GM12878 (cell line): Measurements from ENCODE around the gene PLS1. TPM values are rescaled to one million over a fixed set of nuclear protein-coding genes. Genes with fewer than 3 reads are reported as not detected.

Experiments
- ATAC-seq: fragments of 200-7000 bp; cut with Tn5 transposase; 3 replicates; pipeline ENCODE4 v1.9.1; 2020; ENCODE audit warnings: mild to moderate bottlenecking, moderate library complexity
- BruUV-seq: library from RNA; stranded (reverse); fragments of 400-500 nt; replicated peaks from 2 replicates; lab custom pipeline; 2021; lab: Mats Ljungman, UMichigan
- CTCF ChIA-PET: fragments of 300-600 bp; sonication (Branson Sonifier 250); formaldehyde crosslinking; extraction: SDS; loops from one replicate; lab custom pipeline; 2021; ENCODE audit warnings: inconsistent platforms; lab: Yijun Ruan, JAX
- POLR2A ChIA-PET: fragments of 350-600 bp; formaldehyde crosslinking; extraction: SDS; loops from one replicate; lab custom pipeline; 2021; ENCODE audit warnings: inconsistent platforms; lab: Charles Lee
- RAD21 ChIA-PET: fragments of 300-600 bp; sonication (Branson Sonifier 250); formaldehyde crosslinking; loops from one replicate; lab custom pipeline; 2023; ENCODE audit warnings: antibody characterized with exemption; ENCODE audit not compliant: unreplicated experiment; lab: Charles Lee
- SMC1A ChIA-PET: fragments of 300-600 bp; sonication (Branson Sonifier 250); formaldehyde crosslinking; loops from one replicate; lab custom pipeline; 2023; ENCODE audit not compliant: unreplicated experiment, uncharacterized antibody; lab: Charles Lee
- DNase-seq: peaks from one replicate; pipeline ENCODE4 v3.0.0-alpha.2; 2011; ENCODE audit warnings: low read depth, low spot score
- FAIRE-seq: peaks from 3 replicates; lab custom pipeline; 2011; peaks lifted over from hg19 to GRCh38; lab: Jason Lieb, UNC
- H2AFZ ChIP-seq: 2 replicates; pipeline ENCODE4 v1.6.0; 2011; ENCODE audit warnings: low read depth, low read length, control low read depth; ENCODE audit not compliant: control insufficient read depth
- H3K27ac ChIP-seq: 2 replicates; pipeline ENCODE4 v1.5.1; 2011; ENCODE audit warnings: control low read depth; ENCODE audit not compliant: control insufficient read depth, insufficient read depth
- H3K27me3 ChIP-seq, 2 experiments: replicated peaks in 1 of 2; 2 replicates each; pipeline versions ENCODE4 v1.6.0 to v1.6.1; 2011; ENCODE audit warnings: low read length in 1 of 2; ENCODE audit not compliant: control insufficient read depth in 2 of 2, insufficient read depth in 2 of 2
- H3K36me3 ChIP-seq, 2 experiments: 2 replicates each; pipeline ENCODE4 v1.5.1; 2011; ENCODE audit warnings: low read length in 1 of 2; ENCODE audit not compliant: control insufficient read depth in 2 of 2, insufficient read depth in 2 of 2
- H3K4me1 ChIP-seq: 2 replicates; pipeline ENCODE4 v1.6.1; 2011; ENCODE audit warnings: mild to moderate bottlenecking, low read length, moderate library complexity, mixed read lengths; ENCODE audit not compliant: control insufficient read depth, insufficient read depth
- H3K4me2 ChIP-seq: 2 replicates; pipeline ENCODE4 v1.6.0; 2011; ENCODE audit warnings: control low read depth; ENCODE audit not compliant: control insufficient read depth, insufficient read depth
- H3K4me3 ChIP-seq: fragments of 200-600 bp; sonication (generic); 2 replicates; pipeline ENCODE4 v1.5.1; 2016
- H3K79me2 ChIP-seq: 2 replicates; pipeline ENCODE4 v1.6.0; 2011; ENCODE audit warnings: low read length; ENCODE audit not compliant: control insufficient read depth, insufficient read depth
- H3K9ac ChIP-seq: 2 replicates; pipeline ENCODE4 v1.8.0; 2011; ENCODE audit warnings: low read length, control low read depth, mixed read lengths; ENCODE audit not compliant: control insufficient read depth, insufficient read depth
- H3K9me3 ChIP-seq: replicated peaks from 3 replicates; pipeline ENCODE4 v1.5.1; 2011; ENCODE audit warnings: mild to moderate bottlenecking, low read length; ENCODE audit not compliant: control insufficient read depth, insufficient read depth
- H4K20me1 ChIP-seq: 2 replicates; pipeline ENCODE4 v1.6.0; 2011; ENCODE audit not compliant: control insufficient read depth, insufficient read depth
- CREB1 ChIP-seq: IDR thresholded peaks from 2 replicates; pipeline ENCODE4 v1.6.1; 2012; ENCODE audit warnings: low read depth, mild to moderate bottlenecking, inconsistent platforms
- FOXM1 ChIP-seq: IDR thresholded peaks from 2 replicates; pipeline ENCODE4 v1.6.1; 2012; ENCODE audit warnings: low read depth, mild to moderate bottlenecking, inconsistent platforms, low read length, moderate library complexity
- GABPA ChIP-seq: IDR thresholded peaks from 2 replicates; pipeline ENCODE4 v1.6.1; 2014; ENCODE audit warnings: antibody characterized with exemption, low read depth, mild to moderate bottlenecking, inconsistent platforms
- IKZF1 ChIP-seq: fragments of 450-650 bp; conservative IDR thresholded peaks from 2 replicates; pipeline ENCODE4 v1.6.1; 2017; ENCODE audit warnings: antibody characterized with exemption, mild to moderate bottlenecking
- NR2C2 ChIP-seq: IDR thresholded peaks from 2 replicates; pipeline ENCODE4 v1.6.1; 2011; ENCODE audit warnings: borderline replicate concordance, low read depth; ENCODE audit not compliant: control insufficient read depth, insufficient read length
- PKNOX1 ChIP-seq: fragments of 450-650 bp; IDR thresholded peaks from 2 replicates; pipeline ENCODE4 v1.6.1; 2016; ENCODE audit warnings: mild to moderate bottlenecking
- RBBP5 ChIP-seq: fragments of 200-600 bp; sonication (generic); conservative IDR thresholded peaks from 2 replicates; pipeline ENCODE4 v1.6.1; 2016
- REST ChIP-seq: IDR thresholded peaks from 2 replicates; pipeline ENCODE4 v1.6.1; 2012; ENCODE audit warnings: mild to moderate bottlenecking, low read depth, low read length
- SUZ12 ChIP-seq: fragments of 200-600 bp; sonication (generic); IDR thresholded peaks from one replicate; pipeline ENCODE4 v1.6.1; 2018; ENCODE audit warnings: antibody characterized with exemption, mild to moderate bottlenecking; ENCODE audit not compliant: unreplicated experiment
- WGBS: methylation state at CpG from one replicate; pipeline ENCODE4 v1.1.6; 2016; ENCODE audit warnings: low lambda C conversion rate; ENCODE audit not compliant: insufficient replicate concordance, insufficient coverage; ENCODE audit errors: missing lambda C conversion rate; 5-methylcytosine and 5-hydroxymethylcytosine counted together
- in situ Hi-C: fragments of 300-500 bp; cut with MboI; formaldehyde crosslinking; loops from 9 replicates; pipeline ENCODE4 v1.14.3; 2018; ENCODE audit warnings: mixed read lengths
- intact Hi-C: fragments of 100-400 bp; cut with micrococcal nuclease; formaldehyde crosslinking; loops from one replicate; pipeline ENCODE4 v1.14.2; 2022; ENCODE audit not compliant: unreplicated experiment
- polyA plus RNA-seq, 11 experiments: library from polyadenylated mRNA; depleted of rRNA in 4 of 11; unstranded in 6 of 11; stranded (reverse) in 5 of 11; fragments of >200 nt; fragmentation: Nextera tagmentation in 4 of 11; fragmentation: Illumina TruSeq in 1 of 11; extraction: Ambion mirVana in 4 of 11; extraction: Trizol in 1 of 11; gene quantifications; 1 replicate in 1 of 11; 2 replicates in 10 of 11; pipeline versions ENCODE4 v1.2.1 to v1.2.3, GENCODE V29; 2011 to 2016; ENCODE audit warnings: inconsistent platforms in 2 of 11, missing spikeins in 2 of 11, low read depth in 1 of 11
- total RNA-seq, 4 experiments: library from RNA; depleted of rRNA in 3 of 4; stranded (reverse); fragments of >200 nt in 3 of 4; fragmentation: Illumina TruSeq in 1 of 4; extraction: Trizol in 1 of 4; gene quantifications; 2 replicates each; pipeline versions ENCODE4 v1.2.1 to v1.2.3, GENCODE V29; 2013 to 2021
- TF ChIP-seq, protein P1 (sequence below): IDR thresholded peaks from 2 replicates; pipeline ENCODE4 v1.6.1; 2012; ENCODE audit warnings: low read depth, low read length, improper control_type of control experiment
- TF ChIP-seq, protein P2 (sequence below): fragments of 450-650 bp; IDR thresholded peaks from 2 replicates; pipeline ENCODE4 v1.6.1; 2018; ENCODE audit warnings: mild to moderate bottlenecking, low read depth, moderate library complexity; ENCODE audit not compliant: partially characterized antibody

Gene PLS1
- total and polyA plus RNA-seq, 10 of the 15 experiments (the other 5 are each of a cell fraction or from before 2014, with no cell fraction given) = 0.59 to 11.7 (median 1.7) TPM

GRCh38 chr3:142608631-142609030 lies 12.4 kb downstream of the PLS1 start (continued):
- no peak for TF ChIP-seq FOXM1
- no peak for TF ChIP-seq PKNOX1
- no peak for TF ChIP-seq CREB1
- TF ChIP-seq, all 136 proteins: peak for 0

DNA sequence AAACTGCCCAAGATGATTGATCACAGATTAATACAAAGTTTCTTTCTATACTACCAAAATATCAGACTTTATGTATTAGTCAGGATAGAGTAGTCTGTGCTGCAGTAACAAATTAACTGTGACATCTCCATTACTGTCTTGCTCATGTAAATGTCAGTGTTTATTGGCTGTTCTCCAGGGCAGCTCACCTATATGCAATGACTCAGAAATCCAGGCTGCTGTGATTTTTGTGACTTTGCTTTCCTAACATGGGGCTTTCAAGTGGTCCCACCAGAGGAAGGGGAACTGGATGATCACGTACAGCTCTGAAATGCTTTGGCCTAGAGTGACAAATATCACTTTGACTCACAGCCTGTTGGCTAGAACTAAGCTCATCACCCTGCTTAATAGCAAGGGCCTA lies 12.9 kb downstream of the PLS1 start:
- TF ChIP-seq GABPA (no peak), SUZ12 (no peak), REST (no peak), RBBP5 (no peak), IKZF1 (no peak), NR2C2 (no peak)
- TF ChIP-seq, protein P1, sequence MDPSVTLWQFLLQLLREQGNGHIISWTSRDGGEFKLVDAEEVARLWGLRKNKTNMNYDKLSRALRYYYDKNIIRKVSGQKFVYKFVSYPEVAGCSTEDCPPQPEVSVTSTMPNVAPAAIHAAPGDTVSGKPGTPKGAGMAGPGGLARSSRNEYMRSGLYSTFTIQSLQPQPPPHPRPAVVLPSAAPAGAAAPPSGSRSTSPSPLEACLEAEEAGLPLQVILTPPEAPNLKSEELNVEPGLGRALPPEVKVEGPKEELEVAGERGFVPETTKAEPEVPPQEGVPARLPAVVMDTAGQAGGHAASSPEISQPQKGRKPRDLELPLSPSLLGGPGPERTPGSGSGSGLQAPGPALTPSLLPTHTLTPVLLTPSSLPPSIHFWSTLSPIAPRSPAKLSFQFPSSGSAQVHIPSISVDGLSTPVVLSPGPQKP = no peak
- TF ChIP-seq, protein P2, sequence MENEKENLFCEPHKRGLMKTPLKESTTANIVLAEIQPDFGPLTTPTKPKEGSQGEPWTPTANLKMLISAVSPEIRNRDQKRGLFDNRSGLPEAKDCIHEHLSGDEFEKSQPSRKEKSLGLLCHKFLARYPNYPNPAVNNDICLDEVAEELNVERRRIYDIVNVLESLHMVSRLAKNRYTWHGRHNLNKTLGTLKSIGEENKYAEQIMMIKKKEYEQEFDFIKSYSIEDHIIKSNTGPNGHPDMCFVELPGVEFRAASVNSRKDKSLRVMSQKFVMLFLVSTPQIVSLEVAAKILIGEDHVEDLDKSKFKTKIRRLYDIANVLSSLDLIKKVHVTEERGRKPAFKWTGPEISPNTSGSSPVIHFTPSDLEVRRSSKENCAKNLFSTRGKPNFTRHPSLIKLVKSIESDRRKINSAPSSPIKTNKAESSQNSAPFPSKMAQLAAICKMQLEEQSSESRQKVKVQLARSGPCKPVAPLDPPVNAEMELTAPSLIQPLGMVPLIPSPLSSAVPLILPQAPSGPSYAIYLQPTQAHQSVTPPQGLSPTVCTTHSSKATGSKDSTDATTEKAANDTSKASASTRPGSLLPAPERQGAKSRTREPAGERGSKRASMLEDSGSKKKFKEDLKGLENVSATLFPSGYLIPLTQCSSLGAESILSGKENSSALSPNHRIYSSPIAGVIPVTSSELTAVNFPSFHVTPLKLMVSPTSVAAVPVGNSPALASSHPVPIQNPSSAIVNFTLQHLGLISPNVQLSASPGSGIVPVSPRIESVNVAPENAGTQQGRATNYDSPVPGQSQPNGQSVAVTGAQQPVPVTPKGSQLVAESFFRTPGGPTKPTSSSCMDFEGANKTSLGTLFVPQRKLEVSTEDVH = no peak
- no peak overlapping the region for H2AFZ ChIP-seq
- H3K27ac ChIP-seq = no peak overlapping the region
- H3K27me3 ChIP-seq = no peaks in the 10 kb centered on the region
- H4K20me1 ChIP-seq = no peaks in the 10 kb centered on the region
- WGBS = 6% methylated on average over 1 of the region's 1 CpG
- intact Hi-C loops (no loop called here), in situ Hi-C loops (no loop called here)
- H3K9ac ChIP-seq = no peak overlapping the region
- no TSS peak for BruUV-seq
- SMC1A ChIA-PET = interaction anchor here (0.8 to 0.9 kb wide), 2 partner anchors 45 to 140 kb away, joined by 3 read pairs; no protein-coding TSS in a partner anchor
- no peak for DNase-seq
- POLR2A ChIA-PET = no interaction called here
- no peaks in the 10 kb centered on the region for H3K9me3 ChIP-seq
- RAD21 ChIA-PET = no interaction called here
- no peak for ATAC-seq
- H3K4me2 ChIP-seq = no peak overlapping the region
- CTCF ChIA-PET = interaction anchor here (0.5 to 1.2 kb wide), 2 partner anchors 96 to 1276 kb away, joined by 3 read pairs; no protein-coding TSS in a partner anchor
- no peaks in the 10 kb centered on the region for H3K79me2 ChIP-seq
- FAIRE-seq = no peak
- H3K4me1 ChIP-seq = no peaks in the 10 kb centered on the region
- no peaks in the 10 kb centered on the region for H3K36me3 ChIP-seq
- no peak overlapping the region for H3K4me3 ChIP-seq
